ENCODE results near the gene CTXN1. TPM values are rescaled to one million over a fixed set of nuclear protein-coding genes. Genes with fewer than 3 reads are reported as not detected.
"Not testable (repeated sequence)": the region's sequence is repeated elsewhere in the genome, so short reads cannot be mapped to it uniquely, and the experiment has no call there.

The CTXN1 gene
- polyA plus RNA-seq, 1 donor: 12.6 TPM

- no peak for DNase-seq
These were observed 1.0 kb upstream of the CTXN1 start for GRCh38 chr19:7926727-7927604.

- peak; percentile 81 for DNase-seq
These were observed 624 bp downstream of the CTXN1 start for GRCh38 chr19:7925171-7925851.

GRCh38 chr19:7924651-7925170, 1.2 kb downstream of the CTXN1 start:
- DNase-seq: no peak

- no peak for DNase-seq
These were observed 1.7 kb downstream of the CTXN1 start for GRCh38 chr19:7924241-7924640.

- no peak for DNase-seq
These were observed 2.4 kb downstream of the CTXN1 start for GRCh38 chr19:7923295-7924191.

- no peak for DNase-seq
These were observed 3.1 kb downstream of the CTXN1 start for GRCh38 chr19:7922836-7923195.

GRCh38 chr19:7921967-7922835, 3.7 kb downstream of the CTXN1 start:
- no peak for DNase-seq

GRCh38 chr19:7921302-7921966, 4.5 kb downstream of the CTXN1 start:
- no peak for DNase-seq

- peak; percentile 94 for DNase-seq
These were observed 5.2 kb downstream of the CTXN1 start for GRCh38 chr19:7920519-7921301.

GRCh38 chr19:7919610-7920518, 6.1 kb downstream of the CTXN1 start, which contains the start of gene SNAPC2:
Gene SNAPC2 (plus strand): TSS chr19:7920338. CDS start chr19:7920367, 29 bp downstream.
- peak; percentile 92 for DNase-seq

GRCh38 chr19:7918615-7919421, 7.1 kb downstream of the CTXN1 start:
- DNase-seq: no peak

- DNase-seq: not testable (repeated sequence)
These were observed 7.8 kb downstream of the CTXN1 start for GRCh38 chr19:7918062-7918614.

GRCh38 chr19:7917267-7918061, 8.5 kb downstream of the CTXN1 start:
- no peak for DNase-seq

GRCh38 chr19:7916955-7917266, 9.0 kb downstream of the CTXN1 start:
- DNase-seq: no peak

- DNase-seq: no peak
These were observed 9.6 kb downstream of the CTXN1 start for GRCh38 chr19:7916103-7916954.
